NT2/D1 (cell line): ENCODE results near the gene MMS19.

Source experiments
- SUZ12 ChIP-seq: IDR thresholded peaks from 2 replicates; pipeline ENCODE4 v1.6.1; 2011; ENCODE audit not compliant: insufficient read length, insufficient read depth; ENCODE audit errors: extremely low read depth
- YY1 ChIP-seq: IDR thresholded peaks from 2 replicates; pipeline ENCODE4 v1.6.1; 2011; ENCODE audit not compliant: insufficient read length, insufficient read depth
- ZNF274 ChIP-seq: IDR thresholded peaks from 2 replicates; pipeline ENCODE4 v1.6.1; 2011; ENCODE audit warnings: mild to moderate bottlenecking, low read depth, low read length

DNA sequence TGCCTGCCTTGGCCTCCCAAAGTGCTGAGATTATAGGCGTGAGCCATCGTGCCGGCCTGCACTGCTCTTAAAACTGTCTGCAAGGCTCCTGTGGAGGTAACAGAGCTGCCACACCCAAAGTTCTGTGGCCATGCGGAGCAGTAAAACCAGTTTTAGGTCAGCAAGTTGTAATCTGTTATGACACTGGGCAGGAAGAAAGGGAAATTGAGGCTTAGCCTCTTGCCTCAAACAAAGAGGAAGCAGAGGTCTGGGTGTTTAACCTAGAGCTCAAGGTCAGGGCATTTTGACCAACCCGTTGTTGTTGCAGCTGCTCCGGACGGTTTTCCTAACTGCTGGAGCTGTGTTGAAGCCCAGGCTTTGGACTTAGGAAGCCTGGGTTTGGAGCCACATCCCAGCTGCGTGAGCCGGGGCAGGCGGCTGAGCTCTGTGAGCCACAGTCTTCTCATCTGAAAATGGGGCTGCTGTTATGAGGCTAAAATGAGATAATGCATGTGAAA, 89.7 kb downstream of the MMS19 start:
- TF ChIP-seq ZNF274 (no peak), YY1 (no peak), SUZ12 (no peak)
